Measurements from ENCODE around the gene SPRED3. TPM values are rescaled to one million over a fixed set of nuclear protein-coding genes. Genes with fewer than 3 reads are reported as not detected.

The SPRED3 gene
- total RNA-seq, 2 experiments from 2014 or later = 0.09 to 3.0 TPM

DNA sequence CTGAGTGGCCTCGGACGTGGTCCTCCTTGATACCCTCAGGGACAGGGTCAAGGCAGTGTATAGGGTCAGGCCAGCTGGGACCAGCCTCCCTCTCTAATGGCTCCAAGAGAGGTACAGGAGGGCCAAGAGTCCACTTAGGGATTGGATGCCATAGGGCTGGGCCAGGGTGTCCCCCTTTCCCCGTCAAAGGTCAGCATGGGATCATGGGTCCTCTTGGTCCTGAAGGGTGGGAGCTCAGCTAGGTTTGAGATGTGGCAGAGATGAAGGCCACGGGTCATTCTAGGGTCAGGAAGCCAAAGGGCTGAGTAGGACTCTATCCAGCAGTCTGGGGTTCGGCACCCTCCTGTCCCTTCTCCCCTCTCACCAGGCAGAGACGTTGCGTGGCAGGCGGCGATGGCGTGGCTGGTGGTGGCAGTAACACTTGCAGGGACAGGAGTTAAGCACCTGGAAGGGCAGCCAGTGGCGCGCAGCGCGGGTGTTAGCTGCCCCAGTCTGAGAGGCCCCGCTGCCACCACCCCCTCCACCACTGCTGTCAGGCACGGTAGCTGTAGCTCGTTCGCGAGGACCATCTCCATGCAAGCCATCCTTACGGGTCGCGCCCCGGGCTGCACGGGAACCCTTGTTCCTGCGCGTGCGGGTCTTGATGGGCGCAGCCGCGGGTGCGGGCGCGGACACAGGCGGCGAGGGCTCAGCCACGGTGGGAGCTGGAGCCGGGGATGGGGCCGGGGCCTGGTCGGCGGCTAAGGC lies 3.3 kb upstream of the SPRED3 start:
- H4K20me1 ChIP-seq (ENCODE audit: insufficient read depth, low read length) = no peaks in the 10 kb centered on the region
- H2AFZ ChIP-seq (ENCODE audit: low read length) = no peak overlapping the region
- TF ChIP-seq, protein P1, sequence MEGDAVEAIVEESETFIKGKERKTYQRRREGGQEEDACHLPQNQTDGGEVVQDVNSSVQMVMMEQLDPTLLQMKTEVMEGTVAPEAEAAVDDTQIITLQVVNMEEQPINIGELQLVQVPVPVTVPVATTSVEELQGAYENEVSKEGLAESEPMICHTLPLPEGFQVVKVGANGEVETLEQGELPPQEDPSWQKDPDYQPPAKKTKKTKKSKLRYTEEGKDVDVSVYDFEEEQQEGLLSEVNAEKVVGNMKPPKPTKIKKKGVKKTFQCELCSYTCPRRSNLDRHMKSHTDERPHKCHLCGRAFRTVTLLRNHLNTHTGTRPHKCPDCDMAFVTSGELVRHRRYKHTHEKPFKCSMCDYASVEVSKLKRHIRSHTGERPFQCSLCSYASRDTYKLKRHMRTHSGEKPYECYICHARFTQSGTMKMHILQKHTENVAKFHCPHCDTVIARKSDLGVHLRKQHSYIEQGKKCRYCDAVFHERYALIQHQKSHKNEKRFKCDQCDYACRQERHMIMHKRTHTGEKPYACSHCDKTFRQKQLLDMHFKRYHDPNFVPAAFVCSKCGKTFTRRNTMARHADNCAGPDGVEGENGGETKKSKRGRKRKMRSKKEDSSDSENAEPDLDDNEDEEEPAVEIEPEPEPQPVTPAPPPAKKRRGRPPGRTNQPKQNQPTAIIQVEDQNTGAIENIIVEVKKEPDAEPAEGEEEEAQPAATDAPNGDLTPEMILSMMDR (conservative IDR thresholded peaks at IDR 0.05; ENCODE audit: low read length) = no peak; the same call in none of the 2 replicates
- TF ChIP-seq EZH2phosphoT487 (IDR thresholded peaks at IDR 0.05; ENCODE audit: borderline replicate concordance, low read depth, low read length) = no peak
- BruUV-seq (replicated peaks) = no TSS peak
- no peak overlapping the region for H3K4me2 ChIP-seq (ENCODE audit: low read length)
- ChIA-PET CTCF (ENCODE audit: unreplicated experiment) (no interaction called here), POLR2A (no interaction called here)
- H3K9me2 ChIP-seq (ENCODE audit: insufficient read depth, low read length) = no peaks in the 10 kb centered on the region
- no peak overlapping the region for H3K27ac ChIP-seq (ENCODE audit: low read depth, low read length, poor library complexity, severe bottlenecking)
- H3K4me1 ChIP-seq (ENCODE audit: insufficient read depth, low read length, poor library complexity, severe bottlenecking) = peaks cover 9% of the 10 kb centered on the region
- peaks cover 40% of the 10 kb centered on the region for H3K36me3 ChIP-seq (ENCODE audit: insufficient read depth, low read length)
- no peaks in the 10 kb centered on the region for H3K9me3 ChIP-seq (ENCODE audit: low read length)
- no peaks in the 10 kb centered on the region for H3K79me2 ChIP-seq (ENCODE audit: insufficient read depth, low read depth, low read length)
- no peak for DNase-seq (ENCODE audit: low spot score)
- no peak overlapping the region for H3K4me3 ChIP-seq (ENCODE audit: low read depth, low read length, poor library complexity, severe bottlenecking)
- intact Hi-C loops (cut with micrococcal nuclease; ENCODE audit: unreplicated experiment) = no loop called here

DNA sequence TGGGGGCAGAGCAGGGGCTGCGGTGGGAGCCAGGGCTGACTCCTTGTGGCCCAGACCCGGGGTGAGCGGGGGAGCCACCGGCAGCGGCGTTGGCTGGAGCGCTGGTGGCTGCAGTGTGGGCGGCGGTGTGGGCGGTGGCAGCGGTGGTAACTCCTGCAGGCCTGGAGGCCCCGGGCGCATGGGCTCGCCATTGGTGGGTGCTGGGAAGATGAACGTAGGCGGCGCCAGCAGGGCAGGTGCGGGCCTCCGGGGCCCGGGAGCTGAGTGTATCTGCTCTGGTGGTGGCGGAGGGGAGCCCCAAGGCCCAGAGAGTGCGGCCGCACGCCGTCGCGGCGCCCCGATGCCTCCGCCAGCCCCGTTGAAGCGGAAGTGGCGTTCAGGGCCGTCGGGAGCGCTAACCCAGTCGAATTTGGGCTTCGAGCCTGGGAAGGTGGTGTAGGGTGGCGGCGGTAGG lies 2.7 kb upstream of the SPRED3 start:
- H2AFZ ChIP-seq (ENCODE audit: low read length) = no peak overlapping the region
- intact Hi-C loops (cut with micrococcal nuclease; ENCODE audit: unreplicated experiment) = no loop called here
- no peaks in the 10 kb centered on the region for H4K20me1 ChIP-seq (ENCODE audit: insufficient read depth, low read length)
- peaks cover 9% of the 10 kb centered on the region for H3K4me1 ChIP-seq (ENCODE audit: insufficient read depth, low read length, poor library complexity, severe bottlenecking)
- no peaks in the 10 kb centered on the region for H3K79me2 ChIP-seq (ENCODE audit: insufficient read depth, low read depth, low read length)
- no peak overlapping the region for H3K4me2 ChIP-seq (ENCODE audit: low read length)
- no peak for DNase-seq (ENCODE audit: low spot score)
- no peak overlapping the region for H3K27ac ChIP-seq (ENCODE audit: low read depth, low read length, poor library complexity, severe bottlenecking)
- CTCF ChIA-PET (ENCODE audit: unreplicated experiment) = no interaction called here
- H3K9me3 ChIP-seq (ENCODE audit: low read length) = no peaks in the 10 kb centered on the region
- H3K4me3 ChIP-seq (ENCODE audit: low read depth, low read length, poor library complexity, severe bottlenecking) = no peak overlapping the region
- TF ChIP-seq, protein P1 (conservative IDR thresholded peaks at IDR 0.05; ENCODE audit: low read length) = no peak
- TF ChIP-seq EZH2phosphoT487 (IDR thresholded peaks at IDR 0.05; ENCODE audit: borderline replicate concordance, low read depth, low read length) = no peak
- POLR2A ChIA-PET = no interaction called here
- no peaks in the 10 kb centered on the region for H3K9me2 ChIP-seq (ENCODE audit: insufficient read depth, low read length)
- no TSS peak for BruUV-seq (replicated peaks)
- peaks cover 35% of the 10 kb centered on the region for H3K36me3 ChIP-seq (ENCODE audit: insufficient read depth, low read length)

DNA sequence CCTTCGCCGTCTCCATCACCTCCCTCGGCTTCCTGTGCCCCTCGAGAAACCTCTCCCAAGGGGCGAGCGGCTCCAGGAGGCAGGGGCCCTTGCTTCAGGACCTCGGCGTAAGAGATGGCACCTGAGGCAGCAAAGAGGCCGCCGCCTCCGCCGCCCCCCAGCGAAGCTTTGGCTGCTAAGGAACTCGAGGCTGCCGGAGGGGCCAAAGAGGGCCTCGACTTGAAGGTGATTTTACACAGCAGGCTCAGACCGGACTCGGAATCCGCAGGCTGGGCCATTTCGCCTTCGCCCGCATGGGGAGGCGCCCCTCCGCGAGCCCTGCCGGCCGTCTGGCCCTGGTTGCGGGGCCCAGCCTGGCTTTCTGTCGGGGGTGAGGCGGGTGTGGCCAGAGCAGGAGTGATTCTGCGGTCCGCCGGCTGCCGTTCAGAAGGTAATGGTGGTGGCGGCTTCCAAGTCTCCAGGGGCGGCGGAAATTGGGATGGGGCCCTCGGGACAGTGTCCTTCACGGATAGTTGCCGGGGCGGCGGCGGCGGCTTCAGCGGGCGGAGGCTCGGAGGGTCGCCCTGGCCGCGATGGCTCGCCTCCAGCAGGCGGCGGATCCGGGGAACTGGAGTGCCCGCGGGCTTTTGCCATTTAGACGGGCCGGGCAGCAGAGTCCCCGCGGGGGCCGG lies 2.1 kb upstream of the SPRED3 start:
- peaks cover 29% of the 10 kb centered on the region; the same call in 1 of the 2 replicates for H3K36me3 ChIP-seq (ENCODE audit: insufficient read depth, low read length)
- no peak overlapping the region for H3K27ac ChIP-seq (ENCODE audit: low read depth, low read length, poor library complexity, severe bottlenecking)
- intact Hi-C loops (cut with micrococcal nuclease; ENCODE audit: unreplicated experiment) = no loop called here
- TF ChIP-seq EZH2phosphoT487 (IDR thresholded peaks at IDR 0.05; ENCODE audit: borderline replicate concordance, low read depth, low read length) = no peak
- TF ChIP-seq, protein P1 (conservative IDR thresholded peaks at IDR 0.05; ENCODE audit: low read length) = no peak
- H3K4me2 ChIP-seq (ENCODE audit: low read length) = no peak overlapping the region
- no peak for DNase-seq (ENCODE audit: low spot score)
- H3K9me3 ChIP-seq (ENCODE audit: low read length) = no peaks in the 10 kb centered on the region
- H3K4me1 ChIP-seq (ENCODE audit: insufficient read depth, low read length, poor library complexity, severe bottlenecking) = peaks cover 9% of the 10 kb centered on the region
- no peaks in the 10 kb centered on the region for H3K79me2 ChIP-seq (ENCODE audit: insufficient read depth, low read depth, low read length)
- no peak overlapping the region for H2AFZ ChIP-seq (ENCODE audit: low read length)
- H3K4me3 ChIP-seq (ENCODE audit: low read depth, low read length, poor library complexity, severe bottlenecking) = no peak overlapping the region
- no peaks in the 10 kb centered on the region for H4K20me1 ChIP-seq (ENCODE audit: insufficient read depth, low read length)
- POLR2A ChIA-PET = interaction anchor here (2.2 kb wide), 1 partner anchor 16 kb away, joined by 10 read pairs; the partner anchor contains the start of gene FAM98C
- H3K9me2 ChIP-seq (ENCODE audit: insufficient read depth, low read length) = no peaks in the 10 kb centered on the region
- CTCF ChIA-PET (ENCODE audit: unreplicated experiment) = no interaction called here
- no TSS peak for BruUV-seq (replicated peaks)

Data from OCI-LY7 (cell line).